Measurements from ENCODE around the gene ZNF791. TPM values are rescaled to one million over a fixed set of nuclear protein-coding genes. Genes with fewer than 3 reads are reported as not detected.
"Not testable (repeated sequence)": the region's sequence is repeated elsewhere in the genome, so short reads cannot be mapped to it uniquely, and the experiment has no call there.

ZNF791 gene
- total RNA-seq, 2 experiments from 2014 or later, result 102 to 103 TPM

DNA sequence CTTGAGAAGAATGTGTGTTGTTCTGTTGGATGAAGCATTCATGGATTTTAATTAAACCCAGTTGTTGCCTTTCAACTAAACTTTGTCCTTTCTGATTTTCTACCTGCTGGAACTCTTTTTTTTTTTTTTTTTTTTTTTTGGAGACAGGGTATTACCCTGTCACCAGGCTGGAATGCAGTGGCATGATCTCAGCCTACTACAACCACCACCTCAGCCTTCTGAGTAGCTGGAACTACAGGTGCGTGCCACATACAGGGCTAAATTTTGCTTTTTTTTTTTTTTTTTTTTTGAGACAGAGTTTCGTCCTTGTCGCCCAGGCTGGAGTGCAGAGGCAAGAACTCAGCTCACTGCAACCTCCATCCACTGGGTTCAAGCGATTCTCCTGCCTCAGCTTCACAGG lies 6.9 kb downstream of the ZNF791 start:
- DNase-seq (no peak), ATAC-seq (ENCODE audit: poor library complexity) (no peak)
- Histone ChIP-seq H3K4me3 (ENCODE audit: low read length) (no peak overlapping the region), H3K27me3 (ENCODE audit: control insufficient read depth in 1 of 2, insufficient read depth in 2 of 2, low read length in 2 of 2) (no peaks in the 10 kb centered on the region), H3K36me3 (ENCODE audit: insufficient read depth, low read length) (peaks cover 19% of the 10 kb centered on the region), H3K9me3 (ENCODE audit: control insufficient read depth in 1 of 2, insufficient read depth in 1 of 2, low read length in 2 of 2) (no peaks in the 10 kb centered on the region), H3K27ac (ENCODE audit: low read depth in 1 of 2, low read length in 2 of 2) (no peak overlapping the region), H3K4me1 (ENCODE audit: insufficient read depth, low read length) (peaks cover 38% of the 10 kb centered on the region)
- POLR2A ChIA-PET, result interaction anchor here (0.6 kb wide), 1 partner anchor 75 kb away, joined by 3 read pairs; no protein-coding TSS in a partner anchor
- Mint-ChIP-seq H3K27ac (no peak overlapping the region), H3K9me3 (no peaks in the 10 kb centered on the region), H3K27me3 (no peaks in the 10 kb centered on the region), H3K4me1 (ENCODE audit: low read depth) (peaks cover 46% of the 10 kb centered on the region), H3K4me3 (no peak overlapping the region), H3K36me3 (ENCODE audit: low read depth) (peaks cover 43% of the 10 kb centered on the region)
- intact Hi-C loops (cut with DNase I, micrococcal nuclease), result no loop called here
- TF ChIP-seq, protein P1, sequence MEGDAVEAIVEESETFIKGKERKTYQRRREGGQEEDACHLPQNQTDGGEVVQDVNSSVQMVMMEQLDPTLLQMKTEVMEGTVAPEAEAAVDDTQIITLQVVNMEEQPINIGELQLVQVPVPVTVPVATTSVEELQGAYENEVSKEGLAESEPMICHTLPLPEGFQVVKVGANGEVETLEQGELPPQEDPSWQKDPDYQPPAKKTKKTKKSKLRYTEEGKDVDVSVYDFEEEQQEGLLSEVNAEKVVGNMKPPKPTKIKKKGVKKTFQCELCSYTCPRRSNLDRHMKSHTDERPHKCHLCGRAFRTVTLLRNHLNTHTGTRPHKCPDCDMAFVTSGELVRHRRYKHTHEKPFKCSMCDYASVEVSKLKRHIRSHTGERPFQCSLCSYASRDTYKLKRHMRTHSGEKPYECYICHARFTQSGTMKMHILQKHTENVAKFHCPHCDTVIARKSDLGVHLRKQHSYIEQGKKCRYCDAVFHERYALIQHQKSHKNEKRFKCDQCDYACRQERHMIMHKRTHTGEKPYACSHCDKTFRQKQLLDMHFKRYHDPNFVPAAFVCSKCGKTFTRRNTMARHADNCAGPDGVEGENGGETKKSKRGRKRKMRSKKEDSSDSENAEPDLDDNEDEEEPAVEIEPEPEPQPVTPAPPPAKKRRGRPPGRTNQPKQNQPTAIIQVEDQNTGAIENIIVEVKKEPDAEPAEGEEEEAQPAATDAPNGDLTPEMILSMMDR (IDR thresholded peaks at IDR 0.05), result no peak
- CTCF ChIA-PET, result interaction anchor here (1.2 to 1.5 kb wide), 3 partner anchors 14 to 105 kb away, joined by 4 to 7 read pairs (median 5); no protein-coding TSS in a partner anchor

DNA sequence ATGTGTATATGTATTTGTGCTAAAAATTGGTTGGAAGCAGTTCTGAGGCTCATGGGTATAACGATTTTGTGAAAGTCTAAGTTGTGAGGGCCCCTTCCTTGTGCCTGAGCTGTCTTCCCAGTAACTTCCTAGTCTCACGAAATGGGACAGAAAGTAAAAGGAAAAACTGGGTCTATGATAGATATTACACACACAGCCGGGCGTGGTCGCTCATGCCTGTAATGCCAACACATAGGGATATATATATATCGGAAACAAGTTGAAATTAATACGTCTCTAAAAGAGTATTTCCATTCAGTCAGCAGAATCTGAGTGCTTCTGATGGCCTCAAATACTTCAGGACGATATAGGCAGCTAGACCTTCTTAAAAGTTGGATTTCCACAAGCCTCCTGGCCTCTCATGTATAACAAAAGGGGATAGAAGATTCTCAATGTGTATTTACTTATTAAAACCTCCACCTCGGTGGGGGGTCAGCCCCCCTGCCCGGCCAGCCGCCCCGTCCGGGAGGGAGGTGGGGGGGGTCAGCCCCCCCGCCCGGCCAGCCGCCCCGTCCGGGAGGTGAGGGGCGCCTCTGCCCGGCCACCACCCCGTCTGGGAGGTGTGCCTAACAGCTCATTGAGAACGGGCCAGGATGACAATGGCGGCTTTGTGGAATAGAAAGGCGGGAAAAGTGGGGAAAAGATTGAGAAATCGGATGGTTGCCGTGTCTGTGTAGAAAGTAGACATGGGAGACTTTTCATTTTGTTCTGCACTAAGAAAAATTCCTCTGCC lies 10.7 kb downstream of the ZNF791 start:
- H3K4me3 Mint-ChIP-seq; POLR2A ChIA-PET; H3K9me3 Mint-ChIP-seq; H3K27ac ChIP-seq (ENCODE audit: low read depth in 1 of 2, low read length in 2 of 2); H3K4me3 ChIP-seq (ENCODE audit: low read length); DNase-seq; CTCF ChIA-PET; intact Hi-C loops (cut with DNase I, micrococcal nuclease); H3K27me3 ChIP-seq (ENCODE audit: control insufficient read depth in 1 of 2, insufficient read depth in 2 of 2, low read length in 2 of 2); H3K9me3 ChIP-seq (ENCODE audit: control insufficient read depth in 1 of 2, insufficient read depth in 1 of 2, low read length in 2 of 2); H3K27ac Mint-ChIP-seq; H3K27me3 Mint-ChIP-seq; ATAC-seq (ENCODE audit: poor library complexity): not testable (repeated sequence)
- Histone ChIP-seq H3K4me1 (ENCODE audit: insufficient read depth, low read length) (peaks cover 11% of the 10 kb centered on the region), H3K36me3 (ENCODE audit: insufficient read depth, low read length) (peaks cover 37% of the 10 kb centered on the region)
- Mint-ChIP-seq H3K36me3 (ENCODE audit: low read depth) (peaks cover 39% of the 10 kb centered on the region), H3K4me1 (ENCODE audit: low read depth) (peaks cover 31% of the 10 kb centered on the region)

DNA sequence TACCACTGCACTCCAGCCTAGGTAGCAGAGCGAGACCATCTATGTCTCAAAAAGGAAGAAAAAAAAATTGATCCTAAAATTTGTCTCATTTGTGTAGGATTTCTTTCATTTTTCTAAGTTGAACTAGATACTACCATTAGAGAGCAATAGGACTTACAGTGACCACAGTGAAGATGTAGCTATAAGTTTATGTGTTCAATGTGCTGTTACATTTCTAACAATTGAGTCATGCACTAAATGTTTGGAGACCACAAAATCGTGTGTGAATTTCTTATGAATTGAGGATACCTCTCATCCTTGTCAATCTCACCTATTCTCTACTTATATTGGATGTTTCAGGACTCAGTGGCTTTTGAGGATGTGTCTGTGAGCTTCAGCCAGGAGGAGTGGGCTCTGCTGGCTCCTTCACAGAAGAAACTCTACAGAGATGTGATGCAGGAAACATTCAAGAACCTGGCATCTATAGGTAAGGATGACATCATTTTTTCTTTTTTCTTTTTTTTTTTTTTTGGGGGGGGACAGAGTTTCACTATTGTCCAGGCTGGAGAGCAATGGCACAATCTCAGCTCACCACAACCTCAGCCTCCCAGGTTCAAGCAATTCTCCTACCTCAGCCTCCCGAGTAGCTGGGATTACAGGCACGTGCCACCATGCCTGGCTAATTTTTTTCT lies 12.8 kb downstream of the ZNF791 start:
- Histone ChIP-seq H3K9me3 (ENCODE audit: control insufficient read depth in 1 of 2, insufficient read depth in 1 of 2, low read length in 2 of 2) (peaks cover 9 to 17% of the 10 kb centered on the region in 2 experiments), H3K36me3 (ENCODE audit: insufficient read depth, low read length) (peaks cover 51% of the 10 kb centered on the region), H3K4me1 (ENCODE audit: insufficient read depth, low read length) (peaks cover 11% of the 10 kb centered on the region), H3K27ac (ENCODE audit: low read depth in 1 of 2, low read length in 2 of 2) (no peak overlapping the region), H3K27me3 (ENCODE audit: control insufficient read depth in 1 of 2, insufficient read depth in 2 of 2, low read length in 2 of 2) (no peaks in the 10 kb centered on the region), H3K4me3 (ENCODE audit: low read length) (no peak overlapping the region)
- H3K36me3 Mint-ChIP-seq (ENCODE audit: low read depth), result peaks cover 54% of the 10 kb centered on the region
- no peak for DNase-seq
- TF ChIP-seq, protein P1 (IDR thresholded peaks at IDR 0.05), result no peak
- H3K4me1 Mint-ChIP-seq (ENCODE audit: low read depth), result peaks cover 26% of the 10 kb centered on the region
- no peak overlapping the region for H3K4me3 Mint-ChIP-seq
- POLR2A ChIA-PET, result interaction anchor here (0.6 to 2.4 kb wide), 2 partner anchors 10 to 16 kb away, joined by 3 to 10 read pairs; no protein-coding TSS in a partner anchor
- intact Hi-C loops (cut with DNase I, micrococcal nuclease), result no loop called here
- no peak for ATAC-seq (ENCODE audit: poor library complexity)
- no peaks in the 10 kb centered on the region for H3K27me3 Mint-ChIP-seq
- no peak overlapping the region for H3K27ac Mint-ChIP-seq
- H3K9me3 Mint-ChIP-seq, result no peaks in the 10 kb centered on the region
- CTCF ChIA-PET, result interaction anchor here (0.6 to 2.1 kb wide), 3 partner anchors 17 to 1364 kb away, joined by 3 to 7 read pairs (median 4); no protein-coding TSS in a partner anchor
